CD4-positive, alpha-beta memory T cell (primary cell): ENCODE results near the gene ZNF710. TPM values are rescaled to one million over a fixed set of nuclear protein-coding genes. Genes with fewer than 3 reads are reported as not detected.

Experiments used
- CTCF ChIA-PET: fragments of 350-600 bp; sonication (Branson Sonifier 250); formaldehyde crosslinking; loops from one replicate; lab custom pipeline; 2021; ENCODE audit warnings: inconsistent platforms; ENCODE audit not compliant: partially characterized antibody; lab: Charles Lee
- POLR2A ChIA-PET: fragments of 350-600 bp; sonication (Branson Sonifier 250); formaldehyde crosslinking; loops from one replicate; lab custom pipeline; 2021; ENCODE audit not compliant: partially characterized antibody; lab: Charles Lee
- DNase-seq, 5 donors: peaks; one replicate each; pipeline versions ENCODE4 v3.0.0 to v3.0.0-alpha.2; 2020 to 2022; ENCODE audit warnings: mixed read lengths in 1 of 5
- H3K27ac ChIP-seq: one replicate; pipeline ENCODE4 v1.7.0; 2013; ENCODE audit warnings: low read depth, low read length
- H3K27me3 ChIP-seq: 2 replicates; pipeline ENCODE4 v1.7.0; 2013; ENCODE audit warnings: mild to moderate bottlenecking, low read length, moderate library complexity; ENCODE audit not compliant: insufficient read depth
- H3K36me3 ChIP-seq: 2 replicates; pipeline ENCODE4 v1.7.0; 2013; ENCODE audit warnings: mild to moderate bottlenecking, low read length, moderate library complexity; ENCODE audit not compliant: insufficient read depth
- H3K4me1 ChIP-seq: 2 replicates; pipeline ENCODE4 v1.7.0; 2013; ENCODE audit warnings: mild to moderate bottlenecking, low read length, moderate library complexity; ENCODE audit not compliant: insufficient read depth
- H3K4me3 ChIP-seq, 2 donors: one replicate each; pipeline ENCODE4 v1.7.0; 2013; ENCODE audit warnings: low read length in 2 of 2, mild to moderate bottlenecking in 1 of 2
- H3K9me3 ChIP-seq, 2 donors: one replicate each; pipeline ENCODE4 v1.7.0; 2013; ENCODE audit warnings: low read length in 2 of 2, control low read depth in 1 of 2; ENCODE audit not compliant: control insufficient read depth in 1 of 2
- H3K27ac Mint-ChIP-seq, 7 donors: one replicate each; pipeline ENCODE4 v1.8.0; 2020 to 2021; ENCODE audit warnings: mixed read lengths in 7 of 7, mild to moderate bottlenecking in 6 of 7, inconsistent platforms in 3 of 7, moderate library complexity in 3 of 7
- H3K27me3 Mint-ChIP-seq, 2 donors: one replicate each; pipeline ENCODE4 v1.8.0; 2020 to 2021; ENCODE audit warnings: mixed read lengths in 2 of 2
- H3K36me3 Mint-ChIP-seq, 2 donors: one replicate each; pipeline ENCODE4 v1.8.0; 2020 to 2021; ENCODE audit warnings: mixed read lengths in 2 of 2, inconsistent platforms in 1 of 2, mild to moderate bottlenecking in 1 of 2
- H3K4me1 Mint-ChIP-seq, 4 donors: one replicate each; pipeline ENCODE4 v1.8.0; 2020 to 2021; ENCODE audit warnings: mixed read lengths in 4 of 4, mild to moderate bottlenecking in 1 of 4
- H3K4me3 Mint-ChIP-seq, 8 donors: one replicate each; pipeline ENCODE4 v1.8.0; 2020 to 2021; ENCODE audit warnings: mixed read lengths in 8 of 8, mild to moderate bottlenecking in 7 of 8, moderate library complexity in 6 of 8, inconsistent platforms in 3 of 8
- H3K9me3 Mint-ChIP-seq, 8 donors: one replicate each; pipeline ENCODE4 v1.8.0; 2020 to 2021; ENCODE audit warnings: mixed read lengths in 8 of 8, mild to moderate bottlenecking in 5 of 8, inconsistent platforms in 3 of 8, moderate library complexity in 1 of 8
- intact Hi-C: fragments of 100-400 bp; cut with micrococcal nuclease; formaldehyde crosslinking; loops from one replicate; pipeline ENCODE4 v1.15.1; 2023
- polyA plus RNA-seq, 2 donors: library from polyadenylated mRNA; unstranded; fragments of 300-500 nt; fragmentation: Illumina TruSeq; gene quantifications; one replicate each; pipeline ENCODE4 v1.2.3, GENCODE V29; 2021
- total RNA-seq, 2 experiments: library from RNA; stranded (reverse); gene quantifications; one replicate each; pipeline ENCODE4 v1.2.3, GENCODE V29; 2021

The ZNF710 gene
- total and polyA plus RNA-seq, 4 experiments from 2014 or later, result 0.10 to 19.7 (median 10.9) TPM

DNA sequence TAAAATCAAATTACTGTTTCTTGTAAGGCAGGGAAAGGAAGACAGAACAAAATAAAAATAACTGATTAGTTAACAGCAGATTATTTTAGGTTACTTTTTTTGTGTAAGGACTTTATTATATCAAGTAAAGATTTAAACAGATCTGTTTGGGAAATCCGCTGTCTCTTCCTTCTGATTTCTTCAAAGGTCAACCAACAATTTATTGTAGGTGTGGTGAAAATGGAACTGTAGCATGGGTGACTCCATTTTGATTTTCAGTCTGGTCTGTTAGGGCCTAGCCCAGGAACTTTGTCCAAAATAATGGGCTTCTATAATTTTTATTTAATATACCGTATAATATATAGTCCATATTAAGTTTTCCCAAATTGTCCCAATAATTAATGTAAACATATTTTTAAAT is 114.7 kb downstream of the ZNF710 start:
- no peaks in the 10 kb centered on the region for H3K36me3 ChIP-seq
- Mint-ChIP-seq H3K36me3 (peaks cover 5 to 6% of the 10 kb centered on the region in 2 donors), H3K4me1 (no peaks in the 10 kb centered on the region), H3K27ac (no peak overlapping the region), H3K27me3 (no peaks in the 10 kb centered on the region), H3K9me3 (peaks cover 0 to 21% (median 10%) of the 10 kb centered on the region in 8 donors), H3K4me3 (no peak overlapping the region)
- no peaks in the 10 kb centered on the region for H3K27me3 ChIP-seq
- intact Hi-C loops, result no loop called here
- POLR2A ChIA-PET, result no interaction called here
- no peak overlapping the region for H3K4me3 ChIP-seq
- CTCF ChIA-PET, result interaction anchor here (0.5 kb wide), 1 partner anchor 41 kb away, joined by 3 read pairs; no protein-coding TSS in a partner anchor
- no peaks in the 10 kb centered on the region for H3K9me3 ChIP-seq
- no peak overlapping the region for H3K27ac ChIP-seq
- no peak for DNase-seq
- H3K4me1 ChIP-seq, result no peaks in the 10 kb centered on the region

DNA sequence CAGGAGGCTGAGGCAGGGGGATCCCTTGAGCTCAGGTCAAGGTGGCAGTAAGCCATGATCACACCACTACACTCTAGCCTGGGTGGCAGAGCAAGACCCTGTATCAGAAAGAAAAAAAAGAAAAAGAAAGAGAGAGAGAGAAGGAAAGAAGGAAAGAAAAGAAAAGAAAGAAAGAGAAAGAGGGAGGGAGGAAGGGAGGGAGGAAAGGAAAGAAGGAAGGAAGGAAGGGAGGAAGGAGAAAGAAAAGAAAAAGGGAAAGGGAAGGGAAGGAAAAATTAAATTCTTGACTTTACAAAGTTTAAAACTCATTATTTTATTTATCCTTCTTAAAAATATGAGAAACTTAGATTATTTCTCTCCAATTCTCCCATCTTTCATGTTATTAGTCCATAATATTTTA is 118.2 kb downstream of the ZNF710 start:
- ChIA-PET CTCF (interaction anchor here (1.1 kb wide), 1 partner anchor 244 kb away, joined by 3 read pairs; no protein-coding TSS in a partner anchor), POLR2A (no interaction called here)
- peaks cover 0 to 2% of the 10 kb centered on the region in 2 donors for H3K27me3 Mint-ChIP-seq

DNA sequence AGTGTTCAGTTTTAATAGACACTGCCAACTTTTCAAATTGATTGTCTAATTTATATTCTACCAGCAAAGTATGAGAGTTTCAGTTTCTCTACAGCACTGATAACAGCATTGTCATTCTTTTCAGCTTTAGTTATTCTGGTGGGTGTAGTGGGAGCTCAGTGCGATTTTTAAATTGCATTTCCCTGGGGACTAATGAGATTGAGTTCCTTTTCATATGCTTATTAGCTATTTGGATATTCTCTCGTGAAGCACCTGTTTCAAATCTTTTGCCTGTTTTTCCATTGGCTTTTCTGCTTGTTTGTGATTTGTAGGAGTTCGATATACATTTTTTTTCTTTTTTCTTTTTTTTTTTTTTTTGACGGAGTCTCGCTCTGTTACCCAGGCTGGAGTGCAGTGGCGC is 120.0 kb downstream of the ZNF710 start:
- POLR2A ChIA-PET, result no interaction called here

More for the DNA sequence above, 118.2 kb downstream of the ZNF710 start:
- no peak for DNase-seq
- H3K36me3 ChIP-seq, result no peaks in the 10 kb centered on the region
- peaks cover 3% of the 10 kb centered on the region in 2 donors for H3K36me3 Mint-ChIP-seq
- H3K4me3 ChIP-seq, result no peak overlapping the region
- H3K9me3 ChIP-seq, result no peaks in the 10 kb centered on the region
- no peaks in the 10 kb centered on the region for H3K27me3 ChIP-seq
- no peak overlapping the region for H3K27ac ChIP-seq
- no peaks in the 10 kb centered on the region for H3K4me1 ChIP-seq
- H3K27ac Mint-ChIP-seq, result no peak overlapping the region
- peaks cover 0 to 15% (median 4%) of the 10 kb centered on the region in 8 donors for H3K9me3 Mint-ChIP-seq
- no peak overlapping the region for H3K4me3 Mint-ChIP-seq
- H3K4me1 Mint-ChIP-seq, result no peaks in the 10 kb centered on the region
- intact Hi-C loops, result no loop called here

GRCh38 chr15:90124507-90124906 is 123.4 kb downstream of the ZNF710 start:
- Mint-ChIP-seq H3K27me3 (peaks cover 9 to 10% of the 10 kb centered on the region in 2 donors), H3K36me3 (no peaks in the 10 kb centered on the region), H3K4me1 (no peaks in the 10 kb centered on the region), H3K9me3 (peaks cover 0 to under 1% (median 0%) of the 10 kb centered on the region in 8 donors), H3K4me3 (no peak overlapping the region), H3K27ac (no peak overlapping the region)
- Histone ChIP-seq H3K27ac (no peak overlapping the region), H3K4me1 (no peaks in the 10 kb centered on the region), H3K4me3 (no peak overlapping the region), H3K36me3 (no peaks in the 10 kb centered on the region), H3K27me3 (no peaks in the 10 kb centered on the region), H3K9me3 (no peaks in the 10 kb centered on the region)
- POLR2A ChIA-PET, result no interaction called here
- CTCF ChIA-PET, result interaction anchor here (1.3 kb wide), 1 partner anchor 39 kb away, joined by 3 read pairs; no protein-coding TSS in a partner anchor
- intact Hi-C loops, result no loop called here
- no peak for DNase-seq

More for the DNA sequence above, 120.0 kb downstream of the ZNF710 start:
- intact Hi-C loops, result no loop called here
- H3K4me1 Mint-ChIP-seq, result no peaks in the 10 kb centered on the region
- H3K36me3 ChIP-seq, result no peaks in the 10 kb centered on the region
- H3K4me3 Mint-ChIP-seq, result no peak overlapping the region
- no peaks in the 10 kb centered on the region for H3K9me3 ChIP-seq
- H3K9me3 Mint-ChIP-seq, result peaks cover 0 to 4% (median 0%) of the 10 kb centered on the region in 8 donors
- no peak for DNase-seq
- H3K27me3 ChIP-seq, result no peaks in the 10 kb centered on the region
- peaks cover 4% of the 10 kb centered on the region in 2 donors for H3K27me3 Mint-ChIP-seq
- CTCF ChIA-PET, result no interaction called here
- no peak overlapping the region for H3K27ac Mint-ChIP-seq
- H3K4me1 ChIP-seq, result no peaks in the 10 kb centered on the region
- H3K36me3 Mint-ChIP-seq, result no peaks in the 10 kb centered on the region
- no peak overlapping the region for H3K4me3 ChIP-seq
- no peak overlapping the region for H3K27ac ChIP-seq

DNA sequence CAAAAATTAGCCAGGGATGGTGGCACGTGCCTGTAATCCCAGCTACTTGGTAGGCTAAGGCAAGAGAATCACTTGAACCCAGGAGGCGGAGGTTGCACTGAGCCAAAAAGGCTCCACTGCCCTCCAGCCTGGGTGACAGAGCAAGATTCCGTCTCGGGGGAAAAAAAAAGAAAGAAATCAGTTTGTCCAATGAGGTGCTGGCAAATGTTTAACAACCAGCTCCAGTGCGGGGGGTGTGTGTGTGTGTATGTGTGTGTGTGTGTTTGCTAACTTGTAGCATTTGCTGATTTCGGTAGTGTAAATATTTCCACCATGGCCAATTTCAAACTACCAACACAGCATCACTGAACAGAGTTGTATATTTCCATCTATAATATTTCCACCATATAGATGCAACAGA is 124.9 kb downstream of the ZNF710 start:
- Histone ChIP-seq H3K27me3 (no peaks in the 10 kb centered on the region), H3K36me3 (no peaks in the 10 kb centered on the region), H3K4me1 (no peaks in the 10 kb centered on the region), H3K27ac (no peak overlapping the region), H3K4me3 (no peak overlapping the region), H3K9me3 (no peaks in the 10 kb centered on the region)
- no peak overlapping the region for H3K27ac Mint-ChIP-seq
- peaks cover 0 to 2% (median 0%) of the 10 kb centered on the region in 8 donors for H3K9me3 Mint-ChIP-seq
- no peak overlapping the region for H3K4me3 Mint-ChIP-seq
- intact Hi-C loops, result no loop called here
- POLR2A ChIA-PET, result no interaction called here
- no peaks in the 10 kb centered on the region for H3K4me1 Mint-ChIP-seq
- CTCF ChIA-PET, result no interaction called here
- H3K27me3 Mint-ChIP-seq, result peaks cover 9% of the 10 kb centered on the region in 2 donors
- no peak for DNase-seq
- no peaks in the 10 kb centered on the region for H3K36me3 Mint-ChIP-seq

DNA sequence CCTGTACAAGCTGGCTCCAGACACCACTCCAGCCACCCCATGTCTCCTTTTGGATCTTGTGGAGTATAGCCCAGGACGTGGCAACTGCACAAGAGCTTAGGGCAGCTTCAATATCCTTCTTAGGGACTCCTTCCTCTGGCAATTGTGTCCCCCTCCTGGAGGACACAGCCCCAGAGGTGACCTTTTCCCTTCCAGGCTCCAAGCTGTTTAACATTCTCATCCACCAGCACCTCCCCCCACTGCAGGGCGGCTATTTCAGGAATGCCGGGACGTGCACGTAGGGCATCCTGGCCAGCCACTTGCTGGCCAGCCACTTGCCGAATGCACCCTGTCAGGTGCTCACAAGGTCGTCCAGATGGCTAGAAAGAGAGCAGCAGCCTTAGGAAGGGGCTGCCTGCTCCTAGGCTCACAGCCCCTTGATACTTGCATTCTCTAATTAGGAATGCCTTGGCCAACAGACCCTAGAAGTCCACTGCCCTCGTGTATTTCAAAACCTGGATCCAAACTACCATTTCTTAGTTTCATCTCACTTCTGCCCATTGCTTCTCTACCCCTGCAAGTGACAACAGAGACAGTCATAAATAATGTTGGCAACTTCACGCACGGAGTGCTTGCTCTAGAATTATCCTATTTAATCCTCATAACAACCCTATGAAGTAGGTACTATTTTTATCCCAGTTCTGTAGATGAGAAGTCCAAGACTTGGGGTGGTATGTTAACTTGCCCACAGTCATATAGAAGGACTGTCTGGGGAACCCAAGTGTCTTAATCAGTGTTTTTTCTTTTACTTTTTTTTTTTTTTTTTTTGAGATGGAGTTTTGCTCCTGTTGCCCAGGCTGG is 125.7 kb downstream of the ZNF710 start:
- Mint-ChIP-seq H3K27ac (no peak overlapping the region), H3K4me1 (no peaks in the 10 kb centered on the region), H3K27me3 (peaks cover 8 to 9% of the 10 kb centered on the region in 2 donors), H3K4me3 (no peak overlapping the region), H3K9me3 (peaks cover 0 to 2% (median 0%) of the 10 kb centered on the region in 8 donors), H3K36me3 (no peaks in the 10 kb centered on the region)
- no peaks in the 10 kb centered on the region for H3K36me3 ChIP-seq
- ChIA-PET POLR2A (no interaction called here), CTCF (no interaction called here)
- H3K27ac ChIP-seq, result no peak overlapping the region
- H3K9me3 ChIP-seq, result no peaks in the 10 kb centered on the region
- intact Hi-C loops, result no loop called here
- H3K27me3 ChIP-seq, result no peaks in the 10 kb centered on the region
- no peaks in the 10 kb centered on the region for H3K4me1 ChIP-seq
- H3K4me3 ChIP-seq, result no peak overlapping the region
- DNase-seq, result no peak

- Histone ChIP-seq H3K4me1 (no peaks in the 10 kb centered on the region), H3K9me3 (no peaks in the 10 kb centered on the region), H3K27ac (no peak overlapping the region), H3K27me3 (no peaks in the 10 kb centered on the region), H3K4me3 (no peak overlapping the region), H3K36me3 (no peaks in the 10 kb centered on the region)
- DNase-seq, result no peak
- CTCF ChIA-PET, result no interaction called here
- Mint-ChIP-seq H3K4me3 (no peak overlapping the region), H3K36me3 (no peaks in the 10 kb centered on the region), H3K4me1 (no peaks in the 10 kb centered on the region), H3K27me3 (peaks cover 8 to 9% of the 10 kb centered on the region in 2 donors), H3K9me3 (peaks cover 0 to 2% (median 0%) of the 10 kb centered on the region in 8 donors), H3K27ac (no peak overlapping the region)
- POLR2A ChIA-PET, result no interaction called here
- intact Hi-C loops, result no loop called here
Measured at GRCh38 chr15:90130291-90130690, 129.2 kb downstream of the ZNF710 start.
